Prostate gland (tissue), 2 donors: ENCODE results near the gene LTK. TPM values are rescaled to one million over a fixed set of nuclear protein-coding genes. Genes with fewer than 3 reads are reported as not detected.

ENCODE experiments used
- DNase-seq: peaks from one replicate; pipeline ENCODE4 v3.0.0-alpha.2; 2019; ENCODE audit warnings: low spot score
- H3K27ac ChIP-seq, 2 donors: fragments of 200-600 bp; sonication (generic); 2 replicates each; pipeline ENCODE4 v1.5.1; 2017 to 2019
- H3K27me3 ChIP-seq: fragments of 200-600 bp; sonication (generic); replicated peaks from 2 replicates; pipeline ENCODE4 v1.5.1; 2019; ENCODE audit not compliant: insufficient read depth
- H3K36me3 ChIP-seq, 2 donors: fragments of 200-600 bp; sonication (generic); 1 replicate in 1 of 2; 2 replicates in 1 of 2; pipeline versions ENCODE4 v1.5.1 to v1.8.1; 2017 to 2019
- H3K4me1 ChIP-seq: fragments of 200-600 bp; sonication (generic); replicated peaks from 2 replicates; pipeline ENCODE4 v1.5.1; 2019
- H3K4me3 ChIP-seq, 2 donors: fragments of 200-600 bp; sonication (generic); 2 replicates each; pipeline ENCODE4 v1.5.1; 2017 to 2019
- H3K9me3 ChIP-seq: fragments of 200-600 bp; sonication (generic); 2 replicates; pipeline ENCODE4 v1.5.1; 2017
- CTCF ChIP-seq, 4 experiments: fragments of 200-600 bp in 2 of 4; fragments of 450-650 bp in 2 of 4; sonication (generic) in 2 of 4; IDR thresholded peaks; 1 replicate in 3 of 4; 2 replicates in 1 of 4; pipeline ENCODE4 v1.5.1; 2016 to 2019; ENCODE audit warnings: antibody characterized with exemption in 4 of 4, mild to moderate bottlenecking in 2 of 4, moderate library complexity in 2 of 4
- POLR2A ChIP-seq: fragments of 450-650 bp; IDR thresholded peaks from one replicate; pipeline ENCODE4 v1.6.1; 2016; ENCODE audit warnings: antibody characterized with exemption, mild to moderate bottlenecking
- POLR2AphosphoS5 ChIP-seq: sonication (generic); formaldehyde crosslinking; IDR thresholded peaks from one replicate; pipeline ENCODE4 v1.6.1; 2017; ENCODE audit warnings: antibody characterized with exemption
- WGBS: methylation state at CpG from one replicate; pipeline ENCODE4 v1.1.5; 2018; 5-methylcytosine and 5-hydroxymethylcytosine counted together
- intact Hi-C: fragments of 100-400 bp; cut with DNase I; formaldehyde crosslinking; loops from one replicate; pipeline ENCODE4 v1.14.2; 2022
- total RNA-seq, 2 donors: library from RNA; depleted of rRNA; stranded (reverse); fragments of >200 nt; gene quantifications; one replicate each; pipeline ENCODE4 v1.1.0, GENCODE V29; 2016

LTK gene
- total RNA-seq, 2 donors from 2014 or later, result 1.5 TPM; not detected in 1

GRCh38 chr15:41521614-41522013 is 8.0 kb upstream of the LTK start:
- intact Hi-C loops, result no loop called here
- no peaks in the 10 kb centered on the region for H3K4me1 ChIP-seq
- TF ChIP-seq POLR2AphosphoS5 (no peak), CTCF (IDR thresholded peaks at IDR 0.05) (no peak), POLR2A (no peak)
- H3K36me3 ChIP-seq, result peaks cover 0 to 5% of the 10 kb centered on the region in 2 donors
- DNase-seq, result no peak
- H3K4me3 ChIP-seq, result no peak overlapping the region
- 85% methylated on average over 9 of the region's 9 CpGs for WGBS
- H3K27me3 ChIP-seq, result no peaks in the 10 kb centered on the region
- H3K9me3 ChIP-seq, result no peaks in the 10 kb centered on the region
- H3K27ac ChIP-seq, result no peak overlapping the region

GRCh38 chr15:41520636-41521035 is 7.0 kb upstream of the LTK start:
- no peak for DNase-seq
- no peak for TF ChIP-seq POLR2A
- no peak for TF ChIP-seq POLR2AphosphoS5
- TF ChIP-seq CTCF (IDR thresholded peaks at IDR 0.05), result no peak
- H3K4me3 ChIP-seq, result no peak overlapping the region
- H3K27ac ChIP-seq, result no peak overlapping the region
- no peaks in the 10 kb centered on the region for H3K27me3 ChIP-seq
- WGBS, result 93% methylated on average over 17 of the region's 17 CpGs
- H3K9me3 ChIP-seq, result no peaks in the 10 kb centered on the region
- intact Hi-C loops, result no loop called here
- no peaks in the 10 kb centered on the region for H3K4me1 ChIP-seq
- H3K36me3 ChIP-seq, result no peaks in the 10 kb centered on the region

- Histone ChIP-seq H3K4me3 (no peak overlapping the region), H3K27me3 (peaks cover 6% of the 10 kb centered on the region), H3K36me3 (no peaks in the 10 kb centered on the region), H3K4me1 (peaks cover 3% of the 10 kb centered on the region), H3K27ac (no peak overlapping the region), H3K9me3 (no peaks in the 10 kb centered on the region)
- intact Hi-C loops, result no loop called here
- WGBS, result 90% methylated on average over 8 of the region's 8 CpGs
- no peak for DNase-seq
- TF ChIP-seq POLR2AphosphoS5, result no peak
- TF ChIP-seq POLR2A, result no peak
- no peak for TF ChIP-seq CTCF (IDR thresholded peaks at IDR 0.05)
Measured at GRCh38 chr15:41517895-41518449, 4.3 kb upstream of the LTK start.

GRCh38 chr15:41512940-41513505 is 604 bp downstream of the LTK start:
- intact Hi-C loops, result no loop called here
- DNase-seq, result no peak
- H3K9me3 ChIP-seq, result no peaks in the 10 kb centered on the region
- TF ChIP-seq CTCF (IDR thresholded peaks at IDR 0.05) (no peak), POLR2AphosphoS5 (no peak), POLR2A (no peak)
- peaks cover 16% of the 10 kb centered on the region for H3K4me1 ChIP-seq
- no peak overlapping the region for H3K27ac ChIP-seq
- 2% methylated on average over 40 of the region's 40 CpGs for WGBS
- peak overlapping the region; percentile 9 to 11 for H3K4me3 ChIP-seq
- H3K27me3 ChIP-seq, result peaks cover 21% of the 10 kb centered on the region
- no peaks in the 10 kb centered on the region for H3K36me3 ChIP-seq

GRCh38 chr15:41512512-41512939 is 1.1 kb downstream of the LTK start:
- Histone ChIP-seq H3K27me3 (peaks cover 21% of the 10 kb centered on the region), H3K27ac (no peak overlapping the region), H3K9me3 (no peaks in the 10 kb centered on the region), H3K4me1 (peaks cover 16% of the 10 kb centered on the region), H3K36me3 (no peaks in the 10 kb centered on the region), H3K4me3 (peak overlapping the region in 1 of 2 donors; percentile 9)
- no peak for TF ChIP-seq POLR2AphosphoS5
- TF ChIP-seq POLR2A, result no peak
- no peak for TF ChIP-seq CTCF (IDR thresholded peaks at IDR 0.05)
- no peak for DNase-seq
- intact Hi-C loops, result no loop called here
- 7% methylated on average over 33 of the region's 33 CpGs for WGBS
